Measurements from ENCODE around the gene CDC42SE2.

The CDC42SE2 gene

DNA sequence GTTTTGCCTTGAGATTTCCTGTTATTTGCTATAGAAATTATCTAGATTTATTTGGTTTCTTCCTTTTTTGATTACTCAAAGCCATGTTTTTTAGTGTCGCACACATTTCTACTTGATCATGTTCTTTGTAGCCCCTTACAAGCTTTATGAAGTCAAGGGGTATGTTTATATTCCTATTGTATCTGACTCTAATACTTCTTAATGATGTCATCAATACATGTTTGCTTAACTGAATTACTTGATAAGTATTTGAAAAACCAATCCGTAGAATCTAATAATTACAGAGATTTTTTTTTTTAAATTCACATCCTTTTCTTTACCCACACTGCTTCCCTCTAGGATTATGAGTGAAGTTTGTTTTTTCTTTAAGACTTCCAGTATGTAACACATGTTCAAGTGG is 53.0 kb downstream of the CDC42SE2 start:
- H3K9ac ChIP-seq (ENCODE audit: low read depth, low read length, poor library complexity, severe bottlenecking): no peak overlapping the region
- H3K9me3 ChIP-seq (ENCODE audit: insufficient read depth, low read depth, low read length): no peaks in the 10 kb centered on the region
- peaks cover 22% of the 10 kb centered on the region; the same call in 1 of the 2 replicates for H3K36me3 ChIP-seq (ENCODE audit: insufficient read depth, low read length)
- H2AFZ ChIP-seq (ENCODE audit: low read length): no peak overlapping the region
- H4K20me1 ChIP-seq (ENCODE audit: insufficient read depth, low read length, poor library complexity, severe bottlenecking): peaks cover 32% of the 10 kb centered on the region
- no peak overlapping the region for H3K4me3 ChIP-seq (ENCODE audit: low read length, poor library complexity, severe bottlenecking)
- peaks cover 75% of the 10 kb centered on the region for H3K79me2 ChIP-seq (ENCODE audit: insufficient read depth, low read length)
- TF ChIP-seq, protein P1, sequence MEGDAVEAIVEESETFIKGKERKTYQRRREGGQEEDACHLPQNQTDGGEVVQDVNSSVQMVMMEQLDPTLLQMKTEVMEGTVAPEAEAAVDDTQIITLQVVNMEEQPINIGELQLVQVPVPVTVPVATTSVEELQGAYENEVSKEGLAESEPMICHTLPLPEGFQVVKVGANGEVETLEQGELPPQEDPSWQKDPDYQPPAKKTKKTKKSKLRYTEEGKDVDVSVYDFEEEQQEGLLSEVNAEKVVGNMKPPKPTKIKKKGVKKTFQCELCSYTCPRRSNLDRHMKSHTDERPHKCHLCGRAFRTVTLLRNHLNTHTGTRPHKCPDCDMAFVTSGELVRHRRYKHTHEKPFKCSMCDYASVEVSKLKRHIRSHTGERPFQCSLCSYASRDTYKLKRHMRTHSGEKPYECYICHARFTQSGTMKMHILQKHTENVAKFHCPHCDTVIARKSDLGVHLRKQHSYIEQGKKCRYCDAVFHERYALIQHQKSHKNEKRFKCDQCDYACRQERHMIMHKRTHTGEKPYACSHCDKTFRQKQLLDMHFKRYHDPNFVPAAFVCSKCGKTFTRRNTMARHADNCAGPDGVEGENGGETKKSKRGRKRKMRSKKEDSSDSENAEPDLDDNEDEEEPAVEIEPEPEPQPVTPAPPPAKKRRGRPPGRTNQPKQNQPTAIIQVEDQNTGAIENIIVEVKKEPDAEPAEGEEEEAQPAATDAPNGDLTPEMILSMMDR (conservative IDR thresholded peaks at IDR 0.05; ENCODE audit: low read length): no peak
- no peak for TF ChIP-seq EZH2phosphoT487 (IDR thresholded peaks at IDR 0.05; ENCODE audit: borderline replicate concordance)
- H3K4me1 ChIP-seq (ENCODE audit: insufficient read depth, low read length, poor library complexity, severe bottlenecking): no peaks in the 10 kb centered on the region
- no peaks in the 10 kb centered on the region for H3K9me2 ChIP-seq (replicated peaks; ENCODE audit: low read depth, low read length)
- no peak overlapping the region for H3K4me2 ChIP-seq (ENCODE audit: low read depth, low read length, poor library complexity, severe bottlenecking)
- no peaks in the 10 kb centered on the region for H3K27me3 ChIP-seq (ENCODE audit: insufficient read depth, low read length, poor library complexity, severe bottlenecking)
- H3F3A ChIP-seq (ENCODE audit: low read depth): no peaks in the 10 kb centered on the region

DNA sequence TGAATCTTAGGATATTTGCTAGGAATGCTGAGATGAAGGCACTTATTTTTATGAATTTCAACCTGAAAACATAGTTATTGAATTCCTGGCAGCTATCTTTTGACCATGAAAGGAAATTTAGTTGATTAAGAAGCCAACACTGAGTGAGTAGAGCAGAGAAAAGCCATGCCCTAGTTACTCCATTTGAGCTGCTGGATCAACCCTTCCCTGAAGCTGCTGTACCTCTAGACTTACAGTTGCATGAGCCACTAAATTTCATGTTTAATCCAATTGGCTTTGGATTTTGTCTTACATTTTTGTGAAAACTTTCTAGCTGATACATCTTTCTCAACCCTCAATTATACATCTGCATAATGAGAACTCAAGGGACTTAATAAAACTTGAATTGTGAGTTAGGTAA is 54.6 kb downstream of the CDC42SE2 start:
- Histone ChIP-seq H3K4me2 (ENCODE audit: low read depth, low read length, poor library complexity, severe bottlenecking) (no peak overlapping the region), H3F3A (ENCODE audit: low read depth) (no peaks in the 10 kb centered on the region), H3K79me2 (ENCODE audit: insufficient read depth, low read length) (peaks cover 85% of the 10 kb centered on the region), H3K27me3 (ENCODE audit: insufficient read depth, low read length, poor library complexity, severe bottlenecking) (no peaks in the 10 kb centered on the region), H3K4me1 (ENCODE audit: insufficient read depth, low read length, poor library complexity, severe bottlenecking) (no peaks in the 10 kb centered on the region), H4K20me1 (ENCODE audit: insufficient read depth, low read length, poor library complexity, severe bottlenecking) (peaks cover 31% of the 10 kb centered on the region), H3K9me3 (ENCODE audit: insufficient read depth, low read depth, low read length) (no peaks in the 10 kb centered on the region), H3K4me3 (ENCODE audit: low read length, poor library complexity, severe bottlenecking) (no peak overlapping the region), H3K9ac (ENCODE audit: low read depth, low read length, poor library complexity, severe bottlenecking) (no peak overlapping the region), H3K36me3 (ENCODE audit: insufficient read depth, low read length) (peaks cover 22% of the 10 kb centered on the region; the same call in 1 of the 2 replicates), H2AFZ (ENCODE audit: low read length) (no peak overlapping the region), H3K9me2 (replicated peaks; ENCODE audit: low read depth, low read length) (no peaks in the 10 kb centered on the region)
- TF ChIP-seq, protein P1 (conservative IDR thresholded peaks at IDR 0.05; ENCODE audit: low read length): no peak
- no peak for TF ChIP-seq EZH2phosphoT487 (IDR thresholded peaks at IDR 0.05; ENCODE audit: borderline replicate concordance)

DNA sequence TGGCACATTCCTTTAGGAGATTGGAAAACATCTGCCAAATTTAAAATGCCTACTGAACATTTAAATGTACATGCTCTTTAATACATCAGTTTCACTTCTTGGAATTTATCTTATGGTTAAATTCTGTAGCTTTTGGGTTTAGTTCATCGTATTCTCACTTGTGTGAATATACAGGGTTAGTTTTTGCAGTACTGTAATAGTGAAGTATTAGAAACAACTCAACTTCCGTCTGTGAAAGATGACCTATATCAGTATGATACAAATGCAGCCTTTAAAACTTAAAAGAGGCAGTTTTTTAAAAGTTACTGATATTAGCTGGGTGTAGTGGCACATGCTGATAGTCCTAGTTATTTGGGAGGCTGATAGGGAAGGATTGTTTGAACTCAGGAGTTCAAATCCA is 57.2 kb downstream of the CDC42SE2 start:
- H3K9me3 ChIP-seq (ENCODE audit: insufficient read depth, low read depth, low read length): no peaks in the 10 kb centered on the region
- peaks cover 22% of the 10 kb centered on the region; the same call in 1 of the 2 replicates for H3K36me3 ChIP-seq (ENCODE audit: insufficient read depth, low read length)
- H3K79me2 ChIP-seq (ENCODE audit: insufficient read depth, low read length): peaks cover 86% of the 10 kb centered on the region

More for the DNA sequence above, 57.2 kb downstream of the CDC42SE2 start:
- Histone ChIP-seq H3K27me3 (ENCODE audit: insufficient read depth, low read length, poor library complexity, severe bottlenecking) (no peaks in the 10 kb centered on the region), H3K4me3 (ENCODE audit: low read length, poor library complexity, severe bottlenecking) (no peak overlapping the region), H3K9ac (ENCODE audit: low read depth, low read length, poor library complexity, severe bottlenecking) (no peak overlapping the region), H3F3A (ENCODE audit: low read depth) (no peaks in the 10 kb centered on the region), H4K20me1 (ENCODE audit: insufficient read depth, low read length, poor library complexity, severe bottlenecking) (peaks cover 26% of the 10 kb centered on the region), H3K4me1 (ENCODE audit: insufficient read depth, low read length, poor library complexity, severe bottlenecking) (no peaks in the 10 kb centered on the region), H3K9me2 (replicated peaks; ENCODE audit: low read depth, low read length) (no peaks in the 10 kb centered on the region), H2AFZ (ENCODE audit: low read length) (no peak overlapping the region), H3K4me2 (ENCODE audit: low read depth, low read length, poor library complexity, severe bottlenecking) (no peak overlapping the region)
- TF ChIP-seq, protein P1 (conservative IDR thresholded peaks at IDR 0.05; ENCODE audit: low read length): no peak
- TF ChIP-seq EZH2phosphoT487 (IDR thresholded peaks at IDR 0.05; ENCODE audit: borderline replicate concordance): no peak

Measured in Loucy (cell line).